Lower leg skin (tissue), 4 donors: Measurements from ENCODE around the gene DCST1. TPM values are rescaled to one million over a fixed set of nuclear protein-coding genes. Genes with fewer than 3 reads are reported as not detected.

ENCODE experiments used
- DNase-seq, 2 donors: peaks; one replicate each; pipeline ENCODE4 v3.0.0-alpha.2; 2019; ENCODE audit warnings: low spot score in 2 of 2
- H3K4me3 ChIP-seq: fragments of 200-600 bp; sonication (generic); 2 replicates; pipeline ENCODE4 v1.5.1; 2017; ENCODE audit warnings: mild to moderate bottlenecking, low read depth; ENCODE audit not compliant: poor library complexity, severe bottlenecking
- POLR2A ChIP-seq, 2 donors: fragments of 450-650 bp; IDR thresholded peaks; one replicate each; pipeline ENCODE4 v1.6.1; 2016 to 2017; ENCODE audit warnings: antibody characterized with exemption in 2 of 2, mild to moderate bottlenecking in 1 of 2, moderate library complexity in 1 of 2
- WGBS, 2 donors: methylation state at CpG; one replicate each; pipeline ENCODE4 v1.1.5; 2018; 5-methylcytosine and 5-hydroxymethylcytosine counted together
- intact Hi-C: fragments of 100-400 bp; cut with DNase I; formaldehyde crosslinking; loops from one replicate; pipeline ENCODE4 v1.15.0; 2023; ENCODE audit warnings: low total_unique reads
- total RNA-seq, 4 donors: library from RNA; depleted of rRNA; stranded (reverse); fragments of >200 nt; gene quantifications; one replicate each; pipeline ENCODE4 v1.1.0, GENCODE V29; 2016
- TF ChIP-seq, protein P1 (sequence below), 3 donors: fragments of 450-650 bp; IDR thresholded peaks; one replicate each; pipeline ENCODE4 v1.5.1; 2016; ENCODE audit warnings: antibody characterized with exemption in 3 of 3, mild to moderate bottlenecking in 3 of 3, moderate library complexity in 2 of 3

The DCST1 gene
- total RNA-seq, 4 donors from 2014 or later: 0.38 to 3.6 (median 0.87) TPM

DNA sequence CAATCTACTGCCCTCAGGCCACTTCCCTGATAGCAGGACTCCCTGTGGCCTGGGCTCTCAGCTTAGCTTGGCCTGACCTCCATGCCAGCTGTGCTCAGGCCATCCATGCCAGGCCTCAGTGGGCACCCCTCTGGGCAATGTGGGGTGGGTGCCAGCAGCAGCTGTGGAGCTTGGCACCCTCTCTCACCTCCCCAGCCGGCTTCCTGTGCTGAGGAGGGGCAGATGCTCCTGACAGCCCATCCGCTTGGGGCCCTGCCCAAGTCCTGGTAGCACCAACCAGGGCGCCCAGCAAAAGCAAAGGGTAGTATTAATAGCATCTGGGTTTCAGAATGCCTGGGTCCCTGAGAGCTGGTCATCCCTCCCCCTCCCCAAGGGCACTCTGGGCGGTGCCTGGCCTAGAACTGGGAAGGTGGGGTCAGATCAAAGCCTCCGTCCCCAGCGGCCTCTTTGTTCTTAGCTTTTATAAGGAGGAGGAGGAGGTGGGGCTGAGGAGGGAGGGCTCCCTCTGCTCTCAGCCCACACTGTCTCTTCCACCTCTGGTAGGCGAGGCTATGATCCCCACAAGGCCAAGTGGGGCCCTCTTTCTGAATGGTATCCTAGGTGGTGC, 36.0 kb downstream of the DCST1 start:
- no peak for DNase-seq
- H3K4me3 ChIP-seq: no peak overlapping the region
- no peak for TF ChIP-seq POLR2A (IDR thresholded peaks at IDR 0.05)
- TF ChIP-seq, protein P1, sequence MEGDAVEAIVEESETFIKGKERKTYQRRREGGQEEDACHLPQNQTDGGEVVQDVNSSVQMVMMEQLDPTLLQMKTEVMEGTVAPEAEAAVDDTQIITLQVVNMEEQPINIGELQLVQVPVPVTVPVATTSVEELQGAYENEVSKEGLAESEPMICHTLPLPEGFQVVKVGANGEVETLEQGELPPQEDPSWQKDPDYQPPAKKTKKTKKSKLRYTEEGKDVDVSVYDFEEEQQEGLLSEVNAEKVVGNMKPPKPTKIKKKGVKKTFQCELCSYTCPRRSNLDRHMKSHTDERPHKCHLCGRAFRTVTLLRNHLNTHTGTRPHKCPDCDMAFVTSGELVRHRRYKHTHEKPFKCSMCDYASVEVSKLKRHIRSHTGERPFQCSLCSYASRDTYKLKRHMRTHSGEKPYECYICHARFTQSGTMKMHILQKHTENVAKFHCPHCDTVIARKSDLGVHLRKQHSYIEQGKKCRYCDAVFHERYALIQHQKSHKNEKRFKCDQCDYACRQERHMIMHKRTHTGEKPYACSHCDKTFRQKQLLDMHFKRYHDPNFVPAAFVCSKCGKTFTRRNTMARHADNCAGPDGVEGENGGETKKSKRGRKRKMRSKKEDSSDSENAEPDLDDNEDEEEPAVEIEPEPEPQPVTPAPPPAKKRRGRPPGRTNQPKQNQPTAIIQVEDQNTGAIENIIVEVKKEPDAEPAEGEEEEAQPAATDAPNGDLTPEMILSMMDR (IDR thresholded peaks at IDR 0.05): no peak
- WGBS, 2 donors: 51 to 56% methylated on average over 6 to 7 of the region's 7 CpGs
- intact Hi-C loops: no loop called here

DNA sequence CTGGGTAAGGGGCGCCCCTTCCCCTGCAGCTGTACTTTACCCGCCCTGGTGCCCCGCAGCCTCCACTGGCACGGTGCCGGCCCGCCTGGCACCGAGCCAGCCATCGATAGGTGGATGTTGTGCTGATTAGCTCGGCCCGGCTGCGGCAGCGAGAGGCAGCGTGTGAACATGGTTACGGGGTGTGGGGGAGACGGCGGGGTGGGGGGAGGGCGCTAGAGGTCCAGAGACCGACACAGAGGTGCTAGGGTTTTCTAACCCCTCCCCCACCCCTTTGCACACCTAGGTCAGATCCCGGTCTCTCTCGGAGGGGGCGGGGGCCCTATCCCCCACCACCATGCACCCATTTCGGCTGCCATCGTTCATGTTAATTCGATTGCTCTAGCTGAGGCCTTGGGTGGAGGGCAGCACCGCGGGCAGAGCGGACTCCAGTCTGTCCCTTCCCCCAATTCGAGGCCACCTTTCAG, 36.6 kb downstream of the DCST1 start:
- WGBS, 2 donors: 39 to 43% methylated on average over 26 to 28 of the region's 28 CpGs
- H3K4me3 ChIP-seq: no peak overlapping the region
- intact Hi-C loops: no loop called here
- TF ChIP-seq, protein P1 (IDR thresholded peaks at IDR 0.05): no peak
- TF ChIP-seq POLR2A (IDR thresholded peaks at IDR 0.05): no peak
- no peak for DNase-seq

DNA sequence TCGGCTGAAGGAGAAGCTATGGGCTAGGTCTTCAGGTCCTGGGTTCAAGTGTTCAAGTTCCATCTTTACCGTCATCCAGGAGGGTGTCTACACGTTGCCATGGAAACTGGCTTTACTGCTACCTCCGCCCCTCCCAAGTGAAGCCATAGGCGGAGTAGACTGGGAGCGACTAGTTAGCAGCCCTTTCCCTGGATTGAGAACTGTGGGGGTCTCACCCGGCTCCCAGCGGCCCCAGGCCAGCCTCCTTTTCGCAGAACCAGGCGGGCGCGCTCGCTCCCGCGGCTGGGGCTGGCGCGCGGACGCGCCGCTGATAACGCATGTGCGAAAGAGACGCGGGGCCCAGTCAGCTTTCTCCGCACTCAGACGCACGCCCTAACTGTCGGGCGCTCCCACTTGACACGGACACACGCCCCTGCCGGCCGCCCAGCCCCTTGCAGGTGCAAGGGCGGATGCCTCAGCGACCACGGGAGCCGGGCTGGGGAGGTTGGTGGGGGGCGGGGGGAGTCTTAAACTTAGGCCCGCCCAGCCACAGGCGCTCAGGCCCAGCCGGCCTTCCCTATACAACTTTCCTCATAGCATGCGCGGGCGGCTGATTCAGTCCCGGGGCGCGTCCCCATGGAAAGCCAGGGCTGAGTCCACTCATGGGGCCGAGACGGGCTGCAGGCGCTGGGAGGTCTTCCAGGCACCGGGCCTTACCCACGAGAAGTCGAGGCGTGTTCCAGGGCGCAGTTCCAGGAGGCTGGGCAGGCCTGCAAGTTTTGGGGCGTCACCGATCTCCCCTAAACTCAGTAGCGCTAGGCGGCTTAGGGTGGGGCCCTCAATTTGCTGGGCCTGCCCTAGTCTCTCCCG, 37.3 kb downstream of the DCST1 start:
- intact Hi-C loops: no loop called here
- 3 to 6% methylated on average over 17 to 43 of the region's 61 CpGs for WGBS, 2 donors
- peak; percentile 57 to 94 for DNase-seq
- H3K4me3 ChIP-seq: no peak overlapping the region
- TF ChIP-seq POLR2A (IDR thresholded peaks at IDR 0.05): no peak
- TF ChIP-seq, protein P1 (IDR thresholded peaks at IDR 0.05): no peak

DNA sequence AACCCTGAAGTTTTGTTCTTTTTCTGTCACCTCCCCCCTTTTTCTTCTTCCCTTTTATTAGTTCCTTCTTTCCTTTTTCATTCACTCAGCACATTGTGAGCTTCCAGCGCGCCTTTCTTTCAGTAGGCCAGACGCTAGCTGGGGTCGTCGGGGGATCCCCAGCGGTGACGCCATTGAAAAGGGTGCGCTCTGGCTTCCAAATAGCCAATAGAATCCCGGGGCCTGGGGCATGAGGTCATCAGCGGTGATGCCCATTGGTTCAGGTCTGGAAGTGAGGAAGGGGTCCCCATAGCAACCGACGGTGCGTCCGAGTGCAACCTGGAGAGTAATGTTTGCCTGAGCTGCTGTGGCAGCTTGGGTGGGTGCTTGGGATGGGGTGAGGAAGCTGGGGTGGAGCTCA, 38.1 kb downstream of the DCST1 start:
- DNase-seq: no peak
- intact Hi-C loops: no loop called here
- WGBS, 2 donors: 43 to 53% methylated on average over 12 to 14 of the region's 14 CpGs
- no peak overlapping the region for H3K4me3 ChIP-seq
- TF ChIP-seq POLR2A (IDR thresholded peaks at IDR 0.05): no peak
- TF ChIP-seq, protein P1 (IDR thresholded peaks at IDR 0.05): no peak

DNA sequence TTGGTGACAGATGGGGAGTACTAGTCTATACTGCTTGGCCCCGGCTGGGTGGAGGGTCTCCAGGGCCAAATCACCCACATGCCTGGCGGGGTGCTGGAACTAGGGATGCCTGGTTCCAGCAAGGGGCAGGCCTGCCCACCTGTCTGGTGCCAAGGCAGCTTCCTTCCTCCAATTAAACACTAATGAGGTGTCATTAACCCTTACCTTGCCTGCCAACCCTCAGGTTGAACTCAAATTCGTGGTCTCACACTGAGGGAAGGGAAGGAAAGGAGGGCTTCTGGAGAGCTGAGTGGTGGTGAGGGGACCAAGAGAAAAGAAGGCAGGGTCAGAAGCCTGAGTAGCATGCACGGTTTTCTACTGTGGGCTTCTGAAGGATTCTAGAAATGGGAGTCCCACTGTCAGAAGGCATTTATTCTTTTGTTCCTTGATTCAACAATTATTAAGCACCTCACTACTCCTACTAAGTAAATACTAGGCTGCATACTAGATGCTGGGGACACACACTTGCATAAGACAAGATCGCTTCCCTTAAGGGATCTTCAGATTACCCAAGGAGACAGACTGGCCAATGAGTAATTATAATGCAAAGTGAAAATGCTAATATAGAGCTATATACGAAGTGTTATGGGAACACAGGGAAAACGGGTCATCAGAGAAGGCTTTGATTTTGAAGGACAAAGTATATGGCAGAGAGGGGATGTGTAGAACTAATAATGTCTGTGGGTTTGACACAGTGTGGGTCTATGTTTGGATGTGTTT, 39.1 kb downstream of the DCST1 start:
- intact Hi-C loops: no loop called here
- no peak for DNase-seq
- WGBS, 2 donors: 49% methylated on average over 7 of the region's 7 CpGs
- H3K4me3 ChIP-seq: no peak overlapping the region
- TF ChIP-seq, protein P1 (IDR thresholded peaks at IDR 0.05): no peak
- TF ChIP-seq POLR2A (IDR thresholded peaks at IDR 0.05): no peak
